Posterior cingulate gyrus (tissue), 11 donors: ENCODE results near the gene GHDC.

ENCODE experiments used
- DNase-seq, 10 donors: peaks; one replicate each; pipeline versions ENCODE4 v3.0.0 to v3.0.0-alpha.2; 2020 to 2021; ENCODE audit warnings: mixed read lengths in 3 of 10
- intact Hi-C: fragments of 100-400 bp; cut with DNase I; formaldehyde crosslinking; loops from one replicate; pipeline ENCODE4 v1.15.1; 2023

GHDC gene

DNA sequence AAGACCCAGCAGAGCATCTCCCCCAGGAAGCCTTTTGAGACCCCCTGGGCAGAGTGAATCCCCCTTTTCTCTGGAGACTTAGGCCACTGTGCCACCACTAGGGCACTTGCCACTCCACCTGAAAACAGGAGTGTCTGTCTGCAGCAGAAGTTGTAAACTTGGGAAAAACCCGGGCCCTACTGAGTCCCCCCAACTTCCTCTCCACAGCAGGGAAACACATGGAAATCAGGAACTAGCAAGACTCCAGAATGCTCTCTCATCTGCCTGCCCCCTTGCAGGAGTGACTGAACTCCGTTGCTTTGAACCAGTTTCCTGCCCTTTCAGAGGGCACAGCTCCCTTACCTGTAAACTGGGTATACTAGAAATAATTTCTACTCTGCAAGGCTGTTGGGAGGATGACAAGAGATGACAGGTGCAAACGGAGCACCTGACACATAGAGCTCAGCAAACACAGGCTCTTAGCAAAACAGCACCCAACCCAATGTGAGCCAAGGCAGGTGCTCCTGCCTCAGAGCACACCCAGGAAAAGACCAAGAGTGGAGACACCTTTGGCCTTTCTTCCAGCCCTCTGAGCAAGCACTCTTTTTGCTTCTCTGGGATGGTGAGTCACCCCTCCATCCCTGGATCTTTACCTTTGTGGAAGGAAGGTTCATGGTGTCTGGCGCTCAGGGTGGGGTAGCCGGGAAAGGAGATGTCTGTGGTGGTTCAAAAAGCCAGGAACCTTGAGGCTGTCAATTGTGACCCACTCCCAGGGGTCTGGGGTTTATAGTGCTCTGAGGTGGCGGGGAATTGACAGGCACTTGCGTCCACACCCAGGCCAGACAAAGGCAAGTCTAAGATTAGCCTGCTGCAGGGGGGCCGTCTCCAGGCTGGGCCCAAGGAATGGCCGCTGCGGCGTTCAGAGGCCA lies 9.3 kb downstream of the GHDC start, which contains the start of gene HCRT:
Gene HCRT, minus strand, starts transcription at position 740 of the 908 bp plus-strand sequence. Its CDS starts 87 bp downstream, at position 653.
- intact Hi-C loops = loop anchor here (5.0 kb wide), 2 partner anchors 68 to 92 kb away; partner anchors contain the start of gene STAT5B
- DNase-seq = peak in 1 of 10 donors; percentile 24

DNA sequence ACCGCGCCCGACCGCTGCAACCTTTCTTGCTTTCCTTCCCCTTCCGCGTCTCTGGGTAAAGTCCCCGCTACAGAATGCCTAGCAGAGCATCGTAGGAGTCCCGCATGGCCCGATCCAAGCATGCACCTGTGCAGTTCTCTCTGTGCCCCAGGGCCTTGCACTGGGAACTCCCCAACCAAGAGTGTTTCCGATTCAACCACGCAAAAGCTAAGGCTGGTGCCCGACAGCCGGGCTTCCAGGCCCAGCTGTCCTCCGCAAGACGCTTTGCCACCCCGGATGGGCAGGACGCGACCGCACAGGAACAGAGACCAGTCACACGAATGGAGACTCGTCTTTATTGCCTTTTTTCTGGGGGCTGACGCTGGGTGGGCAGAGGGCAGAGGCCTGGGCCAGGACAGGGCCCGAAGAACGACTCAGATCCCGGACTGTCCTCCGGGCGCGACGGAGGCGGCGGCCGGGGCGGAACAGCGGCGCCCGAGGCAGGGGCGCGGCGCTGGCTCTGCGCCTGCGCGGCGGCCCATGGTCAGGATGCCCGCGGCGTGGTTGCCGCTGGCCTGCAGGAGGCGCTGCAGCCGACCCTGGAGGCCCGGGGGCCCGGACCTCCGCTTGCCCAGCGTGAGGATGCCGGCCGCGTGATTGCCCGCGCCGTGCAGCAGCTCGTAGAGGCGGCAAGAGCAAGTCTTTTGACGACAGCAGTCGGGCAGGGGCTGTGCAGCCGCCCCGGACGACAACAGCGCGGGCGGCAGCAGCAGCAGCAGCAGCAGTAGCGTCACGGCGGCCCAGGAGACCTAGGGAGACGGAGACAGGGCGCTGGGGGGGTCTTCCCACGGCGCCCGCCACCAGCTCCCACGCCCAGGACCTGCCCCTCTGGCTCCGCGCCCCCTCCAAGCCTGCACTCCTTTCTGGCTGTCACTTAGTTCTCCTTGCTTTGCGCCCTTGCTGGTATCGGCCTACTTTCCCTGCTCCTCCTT lies 10.3 kb downstream of the GHDC start:
- intact Hi-C loops = loop anchor here (5.0 kb wide), 2 partner anchors 67 to 93 kb away; partner anchors contain the start of gene STAT5B
- peak; percentile 48 to 97 (median 70) for DNase-seq

DNA sequence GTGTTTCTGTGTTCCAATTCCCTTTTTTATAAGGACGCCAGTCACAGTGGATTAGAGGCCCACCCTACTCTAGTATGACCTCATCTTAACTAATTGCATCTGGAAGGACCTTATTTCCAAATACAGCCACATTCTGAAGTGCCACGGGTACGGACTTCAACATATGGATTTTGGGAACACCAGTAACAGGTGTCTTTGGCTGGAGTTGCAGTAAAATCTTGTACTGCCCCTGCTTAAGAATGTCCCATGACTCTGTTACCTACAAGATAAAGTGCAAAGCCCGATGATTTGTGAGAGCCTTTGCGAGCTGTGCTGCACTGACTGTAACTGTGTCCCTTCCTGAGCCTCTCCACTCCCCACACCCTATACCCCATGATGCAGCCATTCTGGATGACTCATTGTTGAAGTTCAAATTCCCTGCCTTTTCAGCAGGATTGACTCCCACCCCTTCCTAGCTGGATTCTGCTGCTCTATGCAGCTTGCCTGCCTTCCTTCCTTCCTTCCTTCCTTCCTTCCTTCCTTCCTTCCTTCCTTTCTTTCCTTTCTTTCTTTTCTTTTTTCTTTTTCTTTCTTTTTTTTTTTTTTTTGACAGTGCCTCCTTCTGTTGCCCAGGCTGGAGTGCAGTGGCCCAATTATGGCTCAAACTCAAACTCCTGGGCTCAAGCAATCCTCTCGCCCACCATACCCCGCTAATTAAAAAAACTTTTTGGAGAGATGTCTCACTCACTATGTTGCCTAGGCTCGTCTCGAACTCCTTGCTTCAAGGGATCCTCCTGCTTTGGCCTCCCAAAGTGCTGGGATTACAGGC lies 11.2 kb downstream of the GHDC start:
- no peak for DNase-seq
- intact Hi-C loops = loop anchor here (5.0 kb wide), 2 partner anchors 66 to 94 kb away; partner anchors contain the start of gene STAT5B

DNA sequence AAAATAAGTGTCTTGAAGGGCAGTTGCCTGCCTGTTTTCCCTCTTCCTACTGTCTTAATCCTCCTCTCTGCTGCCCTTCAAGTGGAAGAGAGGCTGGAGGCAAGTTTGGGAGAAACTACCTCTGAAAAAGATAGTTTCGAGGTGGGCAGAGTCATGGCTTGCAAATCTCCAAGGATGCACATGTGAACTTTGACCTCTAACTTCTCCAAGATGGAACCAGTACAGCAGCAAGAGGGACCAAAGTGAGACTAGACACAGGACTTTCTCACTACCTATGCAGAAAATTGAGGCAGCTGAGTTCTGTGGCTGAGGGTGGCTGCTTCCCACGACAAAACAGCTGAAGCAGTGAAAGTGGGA lies 12.5 kb downstream of the GHDC start:
- intact Hi-C loops = loop anchor here (5.0 kb wide), 2 partner anchors 65 to 95 kb away; partner anchors contain the start of gene STAT5B
- DNase-seq = no peak

DNA sequence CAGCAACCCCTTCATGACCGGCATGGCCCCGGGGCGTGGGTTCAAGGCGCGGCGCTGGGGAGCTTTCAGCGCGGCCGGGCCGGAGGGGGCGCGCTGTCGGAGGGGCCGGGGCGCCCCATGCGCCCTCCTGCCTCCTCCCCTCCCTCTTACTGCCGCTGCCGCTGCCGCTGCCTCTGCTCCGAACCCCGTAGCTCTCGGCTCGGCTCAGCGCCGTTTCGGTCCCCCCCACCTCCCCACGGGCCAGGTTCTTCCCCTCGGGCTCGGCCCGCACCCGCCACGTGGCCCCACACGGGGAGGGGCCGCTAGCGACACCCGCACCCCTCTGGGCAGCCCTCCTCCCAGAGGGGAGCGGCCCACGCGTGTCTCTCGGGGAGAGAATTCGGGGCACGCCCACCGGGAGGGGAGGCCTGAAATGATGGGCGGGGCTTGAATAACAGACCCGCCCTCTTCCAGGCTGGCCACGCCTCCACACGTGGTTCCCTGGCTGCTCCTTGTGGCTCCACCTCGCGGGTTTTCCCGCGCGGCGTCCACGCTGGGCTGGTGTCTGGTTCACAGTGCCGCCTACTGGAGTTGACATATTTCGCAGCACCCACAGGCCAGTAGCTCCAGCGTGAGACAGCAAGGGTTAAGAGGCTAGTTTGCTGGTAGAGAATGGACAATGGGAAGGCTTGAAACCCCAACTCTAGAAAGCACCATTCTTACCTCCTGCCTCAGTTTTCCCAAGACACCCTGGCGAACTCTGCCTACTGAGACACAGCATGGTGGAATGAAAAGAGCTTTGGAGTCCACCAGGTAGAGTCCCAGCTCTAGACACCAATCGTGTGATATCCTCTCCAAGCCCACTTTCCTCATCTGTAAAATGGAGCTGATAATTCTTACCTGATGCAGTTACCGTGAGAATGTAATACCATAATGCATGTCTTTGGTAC lies 13.1 kb downstream of the GHDC start, which contains the start of gene KCNH4:
Gene KCNH4, minus strand, starts transcription at position 221 of the 929 bp plus-strand sequence. Its CDS starts 197 bp downstream, at position 24.
- intact Hi-C loops = loop anchor here (5.0 kb wide), 2 partner anchors 64 to 96 kb away; partner anchors contain the start of gene STAT5B

DNA sequence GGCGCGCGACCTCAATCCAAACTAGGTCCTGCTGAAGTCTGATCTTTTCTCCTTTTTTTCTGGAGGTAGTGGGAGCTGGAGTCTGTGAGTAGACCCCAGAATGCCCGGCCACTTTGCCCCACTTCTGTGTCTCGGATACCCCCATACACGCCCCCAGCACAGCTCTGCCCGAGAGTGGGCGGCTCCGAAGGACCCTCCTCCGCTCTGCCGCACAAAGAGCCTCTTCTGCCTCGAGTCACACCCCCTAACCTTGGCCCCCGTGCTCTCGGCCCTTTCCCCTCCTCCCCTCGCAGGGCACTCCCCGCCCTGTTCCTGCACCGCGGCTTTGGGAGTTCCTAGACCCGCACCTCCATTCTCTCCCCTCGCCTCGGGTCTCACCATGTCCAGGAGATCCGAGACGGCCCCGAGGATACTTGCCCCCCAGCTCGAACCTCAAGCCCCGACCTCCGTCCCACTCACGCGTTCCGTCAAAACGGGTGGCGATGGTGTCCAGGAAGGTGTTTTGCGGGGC lies 13.8 kb downstream of the GHDC start:
- intact Hi-C loops = loop anchor here (5.0 kb wide), 2 partner anchors 63 to 97 kb away; partner anchors contain the start of gene STAT5B
- no peak for DNase-seq

More for the DNA sequence above, 13.1 kb downstream of the GHDC start, which contains the start of gene KCNH4:
- peak; percentile 63 to 99 (median 90) for DNase-seq

DNA sequence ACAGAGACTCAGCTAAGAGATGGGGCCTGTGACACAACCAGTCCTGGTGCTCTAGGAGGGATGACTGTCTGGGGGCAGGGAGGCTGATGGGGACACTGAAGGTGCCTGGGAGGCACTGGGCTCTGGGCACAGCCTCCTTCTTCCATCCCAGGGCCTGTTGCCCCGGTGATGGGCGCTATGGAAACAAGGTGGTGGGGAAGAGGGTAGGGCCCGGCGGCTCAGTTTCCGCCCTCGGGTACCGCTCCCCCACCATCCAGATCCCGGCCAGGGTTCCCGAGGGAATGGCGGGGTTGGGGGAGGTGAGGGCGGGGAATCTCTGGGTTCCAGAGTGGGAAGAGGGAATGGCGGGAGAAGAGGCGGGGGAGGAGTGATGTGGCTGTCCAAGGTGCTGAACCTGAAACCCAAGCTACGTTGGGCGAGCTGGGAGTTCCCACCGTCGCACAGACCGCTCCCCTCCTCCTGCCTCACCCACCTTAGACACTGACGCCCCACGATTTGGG lies 14.3 kb downstream of the GHDC start:
- intact Hi-C loops = loop anchor here (5.0 kb wide), 2 partner anchors 63 to 97 kb away; partner anchors contain the start of gene STAT5B
- DNase-seq = peak in 1 of 10 donors; percentile 27

DNA sequence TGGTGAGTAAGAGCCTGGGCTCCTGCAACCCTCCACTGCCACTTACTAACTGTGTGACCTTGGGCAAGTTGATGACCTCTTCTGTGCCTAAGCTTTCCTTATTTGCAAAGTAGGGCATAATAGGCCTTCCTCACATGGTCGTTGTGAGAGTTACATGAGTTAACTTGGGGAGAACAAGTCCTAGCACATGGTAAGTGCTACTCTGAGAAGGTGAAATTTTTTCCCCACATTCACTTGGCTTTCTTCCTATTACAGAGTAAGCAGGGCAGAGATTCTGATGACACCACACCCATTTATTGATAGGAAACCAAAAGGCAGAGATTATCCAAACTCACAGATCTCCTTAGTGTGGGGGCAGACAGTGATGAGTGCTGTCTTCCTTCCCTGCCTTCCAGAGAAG lies 15.0 kb downstream of the GHDC start:
- no peak for DNase-seq
- intact Hi-C loops = no loop called here

DNA sequence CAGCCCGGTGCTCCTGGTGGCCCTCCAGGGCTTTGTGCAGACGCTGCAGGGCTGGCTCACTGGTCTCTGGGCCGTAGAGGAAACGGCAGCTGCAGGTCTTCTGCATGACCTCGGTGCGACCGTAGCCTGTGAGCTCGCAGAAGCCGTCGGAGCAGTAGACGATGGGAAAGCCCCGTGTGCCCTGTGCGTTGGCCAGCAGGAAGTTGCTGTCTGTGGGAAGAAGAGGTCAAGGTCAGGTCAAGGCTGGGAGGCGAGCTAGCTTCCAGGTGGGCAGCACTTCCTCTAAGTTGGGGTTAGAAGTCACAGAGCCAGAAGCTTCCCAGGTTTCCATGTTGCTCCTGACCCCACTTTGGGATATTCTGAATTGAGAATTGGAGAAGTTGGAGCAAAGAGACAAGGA lies 15.5 kb downstream of the GHDC start:
- intact Hi-C loops = no loop called here
- no peak for DNase-seq

DNA sequence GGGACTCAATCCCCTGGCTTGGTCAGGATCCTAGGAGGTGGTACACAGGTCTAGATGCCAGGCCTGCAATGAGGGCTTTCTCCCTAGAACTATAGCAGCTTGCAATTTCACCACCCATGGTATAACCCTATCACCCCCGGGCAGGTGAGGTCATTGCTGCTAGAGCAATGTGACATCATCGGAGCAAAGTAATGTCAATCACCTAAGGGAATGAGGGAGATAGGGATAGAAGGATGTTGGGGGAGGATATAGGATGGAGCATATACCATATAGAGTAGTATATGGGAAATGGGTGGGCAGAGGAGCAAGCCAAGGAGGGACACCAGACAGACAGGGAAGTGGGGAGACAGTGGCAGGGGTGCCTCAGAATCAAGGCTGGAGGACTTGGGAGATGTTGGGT lies 16.6 kb downstream of the GHDC start:
- intact Hi-C loops = no loop called here
- no peak for DNase-seq

DNA sequence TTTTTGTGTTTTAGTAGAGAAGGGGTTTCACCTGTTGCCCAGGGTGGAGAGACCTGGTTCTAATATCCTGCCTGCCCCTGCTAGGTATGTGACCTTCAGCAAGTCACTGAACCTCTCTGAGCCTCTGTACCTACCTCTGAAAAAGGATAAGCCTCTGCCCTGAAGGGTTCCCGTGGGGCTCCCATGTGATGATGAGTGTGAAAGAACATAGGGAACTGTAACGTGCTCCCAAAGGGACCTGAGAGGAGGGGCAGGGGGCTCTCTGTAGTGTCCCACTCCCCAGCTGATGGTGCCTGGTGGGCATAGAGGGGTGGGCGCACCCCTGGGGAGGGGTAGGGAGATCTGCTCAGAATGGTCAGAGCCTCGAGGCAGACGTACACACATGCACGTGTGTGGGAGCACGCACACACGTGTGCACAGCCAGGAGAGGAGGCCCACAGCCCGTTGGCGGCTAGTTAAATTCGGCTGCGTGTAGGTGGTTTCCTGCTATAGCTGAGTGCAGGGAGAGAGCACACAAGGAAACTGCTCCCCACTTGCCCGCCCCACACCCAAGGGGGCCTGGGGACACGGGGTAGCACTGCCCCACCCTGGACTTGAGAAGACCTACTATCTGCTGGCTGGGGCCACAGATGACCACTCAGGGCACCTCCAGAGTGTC lies 20.0 kb downstream of the GHDC start:
- intact Hi-C loops = no loop called here
- DNase-seq = peak in 8 of 10 donors; percentile 52 to 95 (median 71)

DNA sequence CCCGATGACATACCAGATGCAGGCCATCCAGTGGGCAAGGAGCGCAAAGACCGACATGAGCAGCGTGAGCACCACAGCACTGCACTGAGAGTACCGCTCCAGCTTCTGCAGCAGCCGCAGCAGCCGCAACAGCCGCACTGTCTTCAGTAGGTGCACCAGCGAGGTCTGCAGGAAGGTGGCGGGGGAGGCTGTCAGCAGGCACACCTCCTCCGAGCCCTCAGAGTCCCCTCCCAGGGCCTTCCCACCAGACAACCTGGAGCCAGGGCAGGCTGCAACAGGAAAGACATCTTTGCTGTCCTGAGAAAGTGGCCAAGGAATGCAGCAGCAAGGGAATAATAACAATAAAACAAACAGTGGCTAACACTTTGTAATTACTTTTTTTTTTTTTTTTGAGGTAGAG lies 22.5 kb downstream of the GHDC start:
- DNase-seq = no peak
- intact Hi-C loops = no loop called here

DNA sequence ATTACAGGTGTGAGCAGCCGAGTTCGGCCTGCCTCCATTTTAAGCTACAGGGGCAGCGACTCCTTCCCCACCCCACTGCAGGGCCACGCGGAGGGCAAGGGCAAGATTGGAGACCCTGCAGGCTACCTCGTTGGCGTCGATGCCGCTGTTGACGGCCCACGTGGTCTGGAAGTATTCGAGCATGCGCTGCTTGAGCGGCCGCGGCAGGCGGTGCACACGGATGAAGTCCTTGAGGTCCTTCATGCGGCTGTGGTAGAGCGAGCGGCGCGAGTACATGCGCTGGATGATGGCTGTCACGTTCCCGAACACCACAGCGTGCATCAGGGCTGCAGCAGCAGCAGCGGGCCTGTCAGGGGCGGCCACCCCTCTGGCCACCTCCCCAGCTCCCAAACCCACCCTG lies 24.9 kb downstream of the GHDC start:
- intact Hi-C loops = no loop called here
- no peak for DNase-seq

DNA sequence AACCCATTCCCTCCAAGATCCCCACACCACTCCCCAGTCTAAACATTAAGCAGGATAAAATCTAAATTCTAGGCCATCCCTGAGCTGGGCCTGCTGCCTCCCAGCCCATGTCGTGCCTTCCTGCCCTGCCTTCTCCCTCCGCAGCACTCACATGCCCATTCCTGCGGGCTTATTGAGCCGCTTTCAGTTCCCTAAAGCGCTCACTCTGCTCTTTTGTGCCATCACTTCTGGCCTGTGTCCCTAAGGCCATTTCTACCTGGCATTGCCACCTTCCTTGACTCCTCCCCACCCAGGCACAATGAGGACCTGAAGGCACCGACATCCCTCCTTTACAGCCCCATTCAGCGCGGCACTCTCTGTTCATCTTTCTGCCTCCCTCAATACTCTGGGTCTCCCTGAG lies 26.5 kb downstream of the GHDC start:
- DNase-seq = no peak
- intact Hi-C loops = no loop called here

DNA sequence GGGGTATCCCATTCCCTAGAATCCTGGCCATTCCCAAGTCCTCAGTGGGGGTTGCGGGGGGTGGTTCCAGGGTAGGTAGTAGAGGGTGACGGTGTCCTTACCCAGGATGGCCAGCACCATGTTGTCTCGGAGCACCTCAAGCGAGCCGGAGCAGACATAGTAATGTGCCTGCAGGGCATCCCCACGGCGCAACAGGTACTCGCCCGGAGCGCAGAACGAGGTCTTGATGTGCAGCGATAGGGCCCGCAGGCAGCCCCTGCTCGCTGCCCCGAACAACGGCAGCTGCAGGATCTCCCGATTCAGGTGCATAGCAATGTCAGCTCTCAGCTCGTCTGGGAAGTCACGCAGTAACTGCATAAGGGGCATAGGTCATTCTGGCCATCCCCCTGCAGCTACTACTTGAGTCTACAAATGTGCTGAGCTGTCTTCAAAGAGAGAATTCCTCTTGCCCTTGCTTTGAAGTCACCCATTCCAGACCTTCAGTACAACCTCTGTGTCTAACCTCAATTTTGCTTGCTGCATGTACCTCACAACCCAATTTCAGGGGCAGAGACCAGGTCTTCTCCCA lies 28.0 kb downstream of the GHDC start:
- intact Hi-C loops = no loop called here
- DNase-seq = peak in 1 of 10 donors; percentile 59

DNA sequence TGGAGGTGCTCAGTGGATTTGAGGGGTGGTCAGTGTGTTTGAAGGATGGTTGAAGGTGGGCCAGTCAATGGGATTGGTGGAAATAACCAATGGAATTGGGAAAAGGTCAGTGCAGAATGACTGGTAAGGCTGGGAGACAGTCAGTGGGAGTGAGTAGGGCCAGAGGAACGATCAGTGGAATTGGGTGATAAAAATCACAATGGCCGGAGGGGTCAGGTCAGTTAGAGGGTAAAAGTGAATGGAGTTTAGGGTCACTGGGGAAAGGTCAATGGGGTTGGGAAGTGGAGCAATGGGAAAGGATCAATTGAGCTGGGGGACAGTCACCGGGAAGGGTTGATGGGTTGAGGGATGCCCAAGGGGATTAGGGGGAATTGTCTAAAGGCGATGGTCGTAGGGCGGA lies 28.5 kb downstream of the GHDC start:
- DNase-seq = no peak
- intact Hi-C loops = no loop called here
